IPS DF 19.7 (cell line): ENCODE data around the gene FAM187B.
"Not testable (repeated sequence)": the region's sequence is repeated elsewhere in the genome, so short reads cannot be mapped to it uniquely, and the experiment has no call there.

Experiments used
- DNase-seq: peaks from one replicate; pipeline ENCODE4 v3.0.0-alpha.2; 2013; ENCODE audit warnings: low read depth, low spot score

Gene FAM187B

GRCh38 chr19:35213663-35214632 is 14.6 kb downstream of the FAM187B start:
- no peak for DNase-seq

GRCh38 chr19:35212241-35212640 is 16.3 kb downstream of the FAM187B start:
- DNase-seq: no peak

- no peak for DNase-seq
These were observed 16.9 kb downstream of the FAM187B start for GRCh38 chr19:35211545-35212230.

- DNase-seq: no peak
These were observed 18.9 kb downstream of the FAM187B start for GRCh38 chr19:35209646-35210045.

- DNase-seq: no peak
These were observed 20.4 kb downstream of the FAM187B start for GRCh38 chr19:35208121-35208520.

- DNase-seq: no peak
These were observed 21.1 kb downstream of the FAM187B start for GRCh38 chr19:35207391-35207871.

GRCh38 chr19:35206855-35207254 is 21.7 kb downstream of the FAM187B start:
- no peak for DNase-seq

- no peak for DNase-seq
These were observed 22.2 kb downstream of the FAM187B start for GRCh38 chr19:35206379-35206778.

- no peak for DNase-seq
These were observed 22.7 kb downstream of the FAM187B start for GRCh38 chr19:35205733-35206323.

GRCh38 chr19:35204799-35205732 is 23.5 kb downstream of the FAM187B start:
- DNase-seq: no peak

- peak; percentile 98 for DNase-seq
These were observed 25.5 kb downstream of the FAM187B start for GRCh38 chr19:35202722-35203688.

GRCh38 chr19:35199481-35199880 is 29.1 kb downstream of the FAM187B start:
- DNase-seq: no peak

- not testable (repeated sequence) for DNase-seq
These were observed 31.7 kb downstream of the FAM187B start for GRCh38 chr19:35196861-35197260.

- DNase-seq: no peak
These were observed 32.7 kb downstream of the FAM187B start for GRCh38 chr19:35195830-35196229.

- DNase-seq: no peak
These were observed 34.2 kb downstream of the FAM187B start for GRCh38 chr19:35194012-35194984.

- no peak for DNase-seq
These were observed 43.7 kb downstream of the FAM187B start for GRCh38 chr19:35184884-35185283.

GRCh38 chr19:35184267-35184666 is 44.3 kb downstream of the FAM187B start:
- no peak for DNase-seq

GRCh38 chr19:35181387-35181786 is 47.2 kb downstream of the FAM187B start:
- DNase-seq: no peak

- DNase-seq: no peak
These were observed 48.7 kb downstream of the FAM187B start for GRCh38 chr19:35179830-35180229.
